HepG2 (cell line): ENCODE data around the gene CBFA2T2. TPM values are rescaled to one million over a fixed set of nuclear protein-coding genes. Genes with fewer than 3 reads are reported as not detected.

Source experiments
- AHR ChIP-seq: IDR thresholded peaks from 2 replicates; pipeline ENCODE4 v1.6.1; 2018; ENCODE audit warnings: missing genetic modification reagents, missing compliant biosample characterization
- AKAP8 ChIP-seq: sonication (generic); formaldehyde crosslinking; IDR thresholded peaks from 2 replicates; pipeline ENCODE4 v1.5.1; 2020; ENCODE audit warnings: mild to moderate bottlenecking, missing genetic modification reagents
- DZIP1 ChIP-seq: sonication (generic); formaldehyde crosslinking; IDR thresholded peaks from 2 replicates; pipeline ENCODE4 v1.5.0; 2020; ENCODE audit warnings: mild to moderate bottlenecking, missing genetic modification reagents
- ETV6 ChIP-seq: sonication (generic); formaldehyde crosslinking; conservative IDR thresholded peaks from 2 replicates; pipeline ENCODE4 v1.4.0; 2020; ENCODE audit warnings: missing genetic modification reagents
- EZH2 ChIP-seq: conservative IDR thresholded peaks from 2 replicates; pipeline ENCODE4 v1.6.1; 2012; ENCODE audit warnings: mild to moderate bottlenecking, low read depth, low read length, moderate library complexity
- IRX3 ChIP-seq: sonication (generic); formaldehyde crosslinking; IDR thresholded peaks from 2 replicates; pipeline ENCODE4 v1.8.1; 2023; ENCODE audit warnings: mild to moderate bottlenecking, low read depth, missing genetic modification reagents, borderline replicate concordance
- JUN ChIP-seq: sonication (generic); formaldehyde crosslinking; IDR thresholded peaks from 2 replicates; pipeline ENCODE4 v1.4.0; 2020; ENCODE audit warnings: mild to moderate bottlenecking, missing genetic modification reagents
- KLF15 ChIP-seq: sonication (generic); formaldehyde crosslinking; IDR thresholded peaks from 2 replicates; pipeline ENCODE4 v1.8.1; 2023; ENCODE audit warnings: borderline replicate concordance, mild to moderate bottlenecking, inconsistent platforms, missing genetic modification reagents, mixed read lengths
- LBX2 ChIP-seq: sonication (generic); formaldehyde crosslinking; IDR thresholded peaks from 2 replicates; pipeline ENCODE4 v1.5.0; 2020; ENCODE audit warnings: missing genetic modification reagents, mild to moderate bottlenecking, borderline replicate concordance
- MYC ChIP-seq: sonication (generic); formaldehyde crosslinking; IDR thresholded peaks from 2 replicates; pipeline ENCODE4 v1.9.0; 2021; ENCODE audit warnings: missing genetic modification reagents, borderline replicate concordance
- REL ChIP-seq: sonication (generic); formaldehyde crosslinking; conservative IDR thresholded peaks from 2 replicates; pipeline ENCODE4 v1.8.0; 2022; ENCODE audit warnings: mild to moderate bottlenecking, missing genetic modification reagents, moderate library complexity
- SCMH1 ChIP-seq: sonication (generic); formaldehyde crosslinking; IDR thresholded peaks from 2 replicates; pipeline ENCODE4 v1.9.0; 2021; ENCODE audit warnings: missing genetic modification reagents, mild to moderate bottlenecking, borderline replicate concordance
- TGIF2 ChIP-seq: IDR thresholded peaks from 2 replicates; pipeline ENCODE4 v1.6.1; 2016; ENCODE audit warnings: control low read depth, missing compliant biosample characterization
- ZBED4 ChIP-seq: sonication (generic); formaldehyde crosslinking; IDR thresholded peaks from 2 replicates; pipeline ENCODE4 v1.4.0; 2020; ENCODE audit warnings: missing genetic modification reagents, borderline replicate concordance
- ZBTB2 ChIP-seq: sonication (generic); formaldehyde crosslinking; IDR thresholded peaks from 2 replicates; pipeline ENCODE4 v1.8.0; 2022; ENCODE audit warnings: low read depth, missing genetic modification reagents
- ZNF503 ChIP-seq: sonication (generic); formaldehyde crosslinking; IDR thresholded peaks from 2 replicates; pipeline ENCODE4 v1.4.0; 2020; ENCODE audit warnings: missing genetic modification reagents
- ZNF530 ChIP-seq: sonication (generic); formaldehyde crosslinking; IDR thresholded peaks from 2 replicates; pipeline ENCODE4 v1.5.0; 2020; ENCODE audit warnings: low read depth, mild to moderate bottlenecking, missing genetic modification reagents
- ZNF614 ChIP-seq: IDR thresholded peaks from 2 replicates; pipeline ENCODE4 v1.6.1; 2018; ENCODE audit warnings: missing biosample characterization, missing genetic modification reagents, inconsistent platforms, borderline replicate concordance
- ZNF709 ChIP-seq: sonication (generic); formaldehyde crosslinking; IDR thresholded peaks from 2 replicates; pipeline ENCODE4 v1.5.0; 2020; ENCODE audit warnings: mild to moderate bottlenecking, missing genetic modification reagents
- polyA plus RNA-seq, 8 experiments: library from polyadenylated mRNA; depleted of rRNA in 3 of 8; stranded (reverse) in 7 of 8; unstranded in 1 of 8; fragments of >200 nt; fragmentation: Illumina TruSeq in 4 of 8; extraction: Trizol in 4 of 8; gene quantifications; 2 replicates each; pipeline versions ENCODE4 v1.2.1 to v1.2.3, GENCODE V29; 2011 to 2016; ENCODE audit warnings: low read depth in 4 of 8, missing spikeins in 1 of 8, mixed read lengths in 1 of 8; ENCODE audit not compliant: insufficient read depth in 1 of 8
- total RNA-seq, 5 experiments: library from RNA; depleted of rRNA; stranded (reverse); fragments of >200 nt; fragmentation: Illumina TruSeq; extraction: Trizol; gene quantifications; 2 replicates each; pipeline ENCODE4 v1.2.3, GENCODE V29; 2016; ENCODE audit warnings: low read depth in 1 of 5

The CBFA2T2 gene
- total and polyA plus RNA-seq, 2 of the 13 experiments (the other 11 are each of a cell fraction or from before 2014, with no cell fraction given), result 6.3 to 21.2 TPM

- no peak; the same call in 1 of the 2 replicates for TF ChIP-seq DZIP1
- TF ChIP-seq SCMH1 (CRISPR knock-in tag), result no peak
- TF ChIP-seq MYC (CRISPR knock-in tag), result peak; percentile 89
- no peak for TF ChIP-seq ZNF530
- TF ChIP-seq AHR (CRISPR knock-in tag), result peak; percentile 94
- no peak for TF ChIP-seq TGIF2 (CRISPR knock-in tag)
- TF ChIP-seq ZBTB2 (CRISPR knock-in tag), result peak; percentile 90
- TF ChIP-seq KLF15 (CRISPR knock-in tag), result peak; percentile 57
- no peak; the same call in 1 of the 2 replicates for TF ChIP-seq JUN
- peak; percentile 97 for TF ChIP-seq ZNF614 (CRISPR knock-in tag)
- no peak; the same call in 1 of the 2 replicates for TF ChIP-seq ZNF709 (CRISPR knock-in tag)
- TF ChIP-seq REL (CRISPR knock-in tag), result peak; percentile 88; the same call in 1 of the 2 replicates
- TF ChIP-seq IRX3 (CRISPR knock-in tag), result no peak
- TF ChIP-seq ETV6, result peak; percentile 87; the same call in 1 of the 2 replicates
- TF ChIP-seq ZNF503 (CRISPR knock-in tag), result no peak
- 0 out of 2 replicates have a peak, but pooled peaks have one; percentile 52 for TF ChIP-seq AKAP8
- TF ChIP-seq ZBED4 (CRISPR knock-in tag), result peak; percentile 96
- no peak for TF ChIP-seq EZH2
- TF ChIP-seq LBX2, result peak; percentile 41; the same call in 1 of the 2 replicates
Observed at GRCh38 chr20:33489495-33490022, 337 bp upstream of the CBFA2T2 start (continued).
